Measurements from ENCODE around the gene TMEM150C. TPM values are rescaled to one million over a fixed set of nuclear protein-coding genes. Genes with fewer than 3 reads are reported as not detected.
A peak's percentile ranks its signal among the peaks of the same experiment; 100 is the strongest.

TMEM150C gene
- total and polyA plus RNA-seq, 4 donors = 4.8 to 8.7 (median 5.2) TPM

DNA sequence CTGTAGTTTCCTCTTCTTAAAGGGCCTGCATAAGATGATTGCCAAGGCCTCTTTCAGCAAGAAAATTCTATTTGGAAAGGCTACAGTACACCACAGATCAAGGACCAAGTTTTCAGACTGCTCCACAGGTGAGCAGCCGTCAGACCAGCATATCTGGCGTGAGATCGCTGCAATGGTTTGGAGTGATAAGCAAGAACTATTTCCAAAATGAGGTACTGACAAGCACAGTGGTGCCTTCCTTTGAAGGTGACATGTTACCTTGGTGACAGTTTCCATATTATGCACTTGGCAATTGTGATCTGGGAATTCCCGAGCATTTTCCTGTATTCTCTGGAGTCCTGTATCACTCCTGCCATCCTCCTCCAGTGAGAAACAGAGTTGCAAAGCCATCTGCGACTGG lies 7.3 kb upstream of the TMEM150C start:
- Histone ChIP-seq H3K4me3 (ENCODE audit: low read depth in 1 of 3, low read length in 3 of 3) (no peak overlapping the region), H3K36me3 (ENCODE audit: control insufficient read depth in 4 of 4, insufficient read depth in 3 of 4, low read depth in 1 of 4, low read length in 3 of 4) (no peaks in the 10 kb centered on the region), H3K4me1 (ENCODE audit: control insufficient read depth in 4 of 4, insufficient read depth in 4 of 4, low read length in 3 of 4) (no peaks in the 10 kb centered on the region), H3K27ac (ENCODE audit: low read depth in 1 of 2, low read length in 2 of 2) (no peak overlapping the region), H3K27me3 (ENCODE audit: control insufficient read depth in 4 of 4, insufficient read depth in 4 of 4, low read length in 3 of 4) (no peaks in the 10 kb centered on the region), H3K9ac (ENCODE audit: low read depth in 1 of 2, low read length in 2 of 2) (no peak overlapping the region), H3K9me3 (ENCODE audit: control insufficient read depth in 4 of 4, low read length in 3 of 4) (no peaks in the 10 kb centered on the region)
- WGBS = 96% methylated on average over 5 of the region's 5 CpGs
- TF ChIP-seq, protein P1, sequence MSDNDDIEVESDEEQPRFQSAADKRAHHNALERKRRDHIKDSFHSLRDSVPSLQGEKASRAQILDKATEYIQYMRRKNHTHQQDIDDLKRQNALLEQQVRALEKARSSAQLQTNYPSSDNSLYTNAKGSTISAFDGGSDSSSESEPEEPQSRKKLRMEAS (IDR thresholded peaks at IDR 0.05) = no peak
- no peak for DNase-seq (ENCODE audit: low spot score)

- Histone ChIP-seq H3K4me3 (ENCODE audit: low read depth in 1 of 3, low read length in 3 of 3) (no peak overlapping the region), H3K36me3 (ENCODE audit: control insufficient read depth in 4 of 4, insufficient read depth in 3 of 4, low read depth in 1 of 4, low read length in 3 of 4) (no peaks in the 10 kb centered on the region), H3K4me1 (ENCODE audit: control insufficient read depth in 4 of 4, insufficient read depth in 4 of 4, low read length in 3 of 4) (peaks cover 0 to 2% (median under 1%) of the 10 kb centered on the region in 4 donors), H3K27ac (ENCODE audit: low read depth in 1 of 2, low read length in 2 of 2) (no peak overlapping the region), H3K9ac (ENCODE audit: low read depth in 1 of 2, low read length in 2 of 2) (no peak overlapping the region), H3K27me3 (ENCODE audit: control insufficient read depth in 4 of 4, insufficient read depth in 4 of 4, low read length in 3 of 4) (no peaks in the 10 kb centered on the region), H3K9me3 (ENCODE audit: control insufficient read depth in 4 of 4, low read length in 3 of 4) (no peaks in the 10 kb centered on the region)
- 97% methylated on average over 7 of the region's 7 CpGs for WGBS
- DNase-seq (ENCODE audit: low spot score) = no peak
- TF ChIP-seq, protein P1 (IDR thresholded peaks at IDR 0.05) = no peak
- TF ChIP-seq FOXA2 (IDR thresholded peaks at IDR 0.05) (no peak), SP1 (IDR thresholded peaks at IDR 0.05) (no peak), NR2F2 (IDR thresholded peaks at IDR 0.05) (no peak), GABPA (IDR thresholded peaks at IDR 0.05 in 1 of 2, conservative IDR thresholded peaks at IDR 0.05 in 1 of 2) (no peak), RAD21 (IDR thresholded peaks at IDR 0.05) (no peak), RXRA (IDR thresholded peaks at IDR 0.05) (no peak), TAF1 (conservative IDR thresholded peaks at IDR 0.05) (no peak)
These were observed 5.7 kb upstream of the TMEM150C start for GRCh38 chr4:82567444-82567843.

- H3K9ac ChIP-seq (ENCODE audit: low read depth in 1 of 2, low read length in 2 of 2) = no peak overlapping the region
- no peak for DNase-seq (ENCODE audit: low spot score)
- no peak overlapping the region for H3K27ac ChIP-seq (ENCODE audit: low read depth in 1 of 2, low read length in 2 of 2)
- H3K27me3 ChIP-seq (ENCODE audit: control insufficient read depth in 4 of 4, insufficient read depth in 4 of 4, low read length in 3 of 4) = no peaks in the 10 kb centered on the region
- TF ChIP-seq GABPA (IDR thresholded peaks at IDR 0.05 in 1 of 2, conservative IDR thresholded peaks at IDR 0.05 in 1 of 2) (no peak), FOXA1 (IDR thresholded peaks at IDR 0.05) (no peak), ATF3 (IDR thresholded peaks at IDR 0.05) (no peak), JUND (IDR thresholded peaks at IDR 0.05) (no peak), YY1 (IDR thresholded peaks at IDR 0.05) (no peak), SP1 (IDR thresholded peaks at IDR 0.05) (no peak), RXRA (IDR thresholded peaks at IDR 0.05) (no peak), HNF4G (IDR thresholded peaks at IDR 0.05) (no peak), RAD21 (IDR thresholded peaks at IDR 0.05) (no peak), FOXA2 (IDR thresholded peaks at IDR 0.05) (no peak), EGR1 (IDR thresholded peaks at IDR 0.05; ENCODE audit: low read depth in 2 of 2) (no peak), HNF4A (conservative IDR thresholded peaks at IDR 0.05) (no peak), NR2F2 (IDR thresholded peaks at IDR 0.05) (no peak), TAF1 (conservative IDR thresholded peaks at IDR 0.05) (no peak)
- TF ChIP-seq, protein P2, sequence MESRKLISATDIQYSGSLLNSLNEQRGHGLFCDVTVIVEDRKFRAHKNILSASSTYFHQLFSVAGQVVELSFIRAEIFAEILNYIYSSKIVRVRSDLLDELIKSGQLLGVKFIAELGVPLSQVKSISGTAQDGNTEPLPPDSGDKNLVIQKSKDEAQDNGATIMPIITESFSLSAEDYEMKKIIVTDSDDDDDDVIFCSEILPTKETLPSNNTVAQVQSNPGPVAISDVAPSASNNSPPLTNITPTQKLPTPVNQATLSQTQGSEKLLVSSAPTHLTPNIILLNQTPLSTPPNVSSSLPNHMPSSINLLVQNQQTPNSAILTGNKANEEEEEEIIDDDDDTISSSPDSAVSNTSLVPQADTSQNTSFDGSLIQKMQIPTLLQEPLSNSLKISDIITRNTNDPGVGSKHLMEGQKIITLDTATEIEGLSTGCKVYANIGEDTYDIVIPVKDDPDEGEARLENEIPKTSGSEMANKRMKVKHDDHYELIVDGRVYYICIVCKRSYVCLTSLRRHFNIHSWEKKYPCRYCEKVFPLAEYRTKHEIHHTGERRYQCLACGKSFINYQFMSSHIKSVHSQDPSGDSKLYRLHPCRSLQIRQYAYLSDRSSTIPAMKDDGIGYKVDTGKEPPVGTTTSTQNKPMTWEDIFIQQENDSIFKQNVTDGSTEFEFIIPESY (IDR thresholded peaks at IDR 0.05) = no peak
- TF ChIP-seq, protein P1 (IDR thresholded peaks at IDR 0.05) = no peak
- TF ChIP-seq, protein P3, sequence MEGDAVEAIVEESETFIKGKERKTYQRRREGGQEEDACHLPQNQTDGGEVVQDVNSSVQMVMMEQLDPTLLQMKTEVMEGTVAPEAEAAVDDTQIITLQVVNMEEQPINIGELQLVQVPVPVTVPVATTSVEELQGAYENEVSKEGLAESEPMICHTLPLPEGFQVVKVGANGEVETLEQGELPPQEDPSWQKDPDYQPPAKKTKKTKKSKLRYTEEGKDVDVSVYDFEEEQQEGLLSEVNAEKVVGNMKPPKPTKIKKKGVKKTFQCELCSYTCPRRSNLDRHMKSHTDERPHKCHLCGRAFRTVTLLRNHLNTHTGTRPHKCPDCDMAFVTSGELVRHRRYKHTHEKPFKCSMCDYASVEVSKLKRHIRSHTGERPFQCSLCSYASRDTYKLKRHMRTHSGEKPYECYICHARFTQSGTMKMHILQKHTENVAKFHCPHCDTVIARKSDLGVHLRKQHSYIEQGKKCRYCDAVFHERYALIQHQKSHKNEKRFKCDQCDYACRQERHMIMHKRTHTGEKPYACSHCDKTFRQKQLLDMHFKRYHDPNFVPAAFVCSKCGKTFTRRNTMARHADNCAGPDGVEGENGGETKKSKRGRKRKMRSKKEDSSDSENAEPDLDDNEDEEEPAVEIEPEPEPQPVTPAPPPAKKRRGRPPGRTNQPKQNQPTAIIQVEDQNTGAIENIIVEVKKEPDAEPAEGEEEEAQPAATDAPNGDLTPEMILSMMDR (IDR thresholded peaks at IDR 0.05; ENCODE audit: low read depth, low read length, missing input control) = no peak
- TF ChIP-seq, protein P4, sequence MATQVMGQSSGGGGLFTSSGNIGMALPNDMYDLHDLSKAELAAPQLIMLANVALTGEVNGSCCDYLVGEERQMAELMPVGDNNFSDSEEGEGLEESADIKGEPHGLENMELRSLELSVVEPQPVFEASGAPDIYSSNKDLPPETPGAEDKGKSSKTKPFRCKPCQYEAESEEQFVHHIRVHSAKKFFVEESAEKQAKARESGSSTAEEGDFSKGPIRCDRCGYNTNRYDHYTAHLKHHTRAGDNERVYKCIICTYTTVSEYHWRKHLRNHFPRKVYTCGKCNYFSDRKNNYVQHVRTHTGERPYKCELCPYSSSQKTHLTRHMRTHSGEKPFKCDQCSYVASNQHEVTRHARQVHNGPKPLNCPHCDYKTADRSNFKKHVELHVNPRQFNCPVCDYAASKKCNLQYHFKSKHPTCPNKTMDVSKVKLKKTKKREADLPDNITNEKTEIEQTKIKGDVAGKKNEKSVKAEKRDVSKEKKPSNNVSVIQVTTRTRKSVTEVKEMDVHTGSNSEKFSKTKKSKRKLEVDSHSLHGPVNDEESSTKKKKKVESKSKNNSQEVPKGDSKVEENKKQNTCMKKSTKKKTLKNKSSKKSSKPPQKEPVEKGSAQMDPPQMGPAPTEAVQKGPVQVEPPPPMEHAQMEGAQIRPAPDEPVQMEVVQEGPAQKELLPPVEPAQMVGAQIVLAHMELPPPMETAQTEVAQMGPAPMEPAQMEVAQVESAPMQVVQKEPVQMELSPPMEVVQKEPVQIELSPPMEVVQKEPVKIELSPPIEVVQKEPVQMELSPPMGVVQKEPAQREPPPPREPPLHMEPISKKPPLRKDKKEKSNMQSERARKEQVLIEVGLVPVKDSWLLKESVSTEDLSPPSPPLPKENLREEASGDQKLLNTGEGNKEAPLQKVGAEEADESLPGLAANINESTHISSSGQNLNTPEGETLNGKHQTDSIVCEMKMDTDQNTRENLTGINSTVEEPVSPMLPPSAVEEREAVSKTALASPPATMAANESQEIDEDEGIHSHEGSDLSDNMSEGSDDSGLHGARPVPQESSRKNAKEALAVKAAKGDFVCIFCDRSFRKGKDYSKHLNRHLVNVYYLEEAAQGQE (IDR thresholded peaks at IDR 0.05) = no peak
- H3K4me1 ChIP-seq (ENCODE audit: control insufficient read depth in 4 of 4, insufficient read depth in 4 of 4, low read length in 3 of 4) = peaks cover 3 to 26% (median 11%) of the 10 kb centered on the region in 4 donors
- H3K4me3 ChIP-seq (ENCODE audit: low read depth in 1 of 3, low read length in 3 of 3) = peak overlapping the region in 2 of 3 donors; percentile 68 to 96
- 67% methylated on average over 4 of the region's 4 CpGs for WGBS
- H3K9me3 ChIP-seq (ENCODE audit: control insufficient read depth in 4 of 4, low read length in 3 of 4) = no peaks in the 10 kb centered on the region
- H3K36me3 ChIP-seq (ENCODE audit: control insufficient read depth in 4 of 4, insufficient read depth in 3 of 4, low read depth in 1 of 4, low read length in 3 of 4) = no peaks in the 10 kb centered on the region
These were observed 721 bp upstream of the TMEM150C start for GRCh38 chr4:82562564-82562854.

Measured in liver (tissue), 9 donors.